ENCODE data around the gene TP63. TPM values are rescaled to one million over a fixed set of nuclear protein-coding genes. Genes with fewer than 3 reads are reported as not detected.

Gene TP63
- total RNA-seq, 2 experiments from 2014 or later = 0.45 to 0.53 TPM

DNA sequence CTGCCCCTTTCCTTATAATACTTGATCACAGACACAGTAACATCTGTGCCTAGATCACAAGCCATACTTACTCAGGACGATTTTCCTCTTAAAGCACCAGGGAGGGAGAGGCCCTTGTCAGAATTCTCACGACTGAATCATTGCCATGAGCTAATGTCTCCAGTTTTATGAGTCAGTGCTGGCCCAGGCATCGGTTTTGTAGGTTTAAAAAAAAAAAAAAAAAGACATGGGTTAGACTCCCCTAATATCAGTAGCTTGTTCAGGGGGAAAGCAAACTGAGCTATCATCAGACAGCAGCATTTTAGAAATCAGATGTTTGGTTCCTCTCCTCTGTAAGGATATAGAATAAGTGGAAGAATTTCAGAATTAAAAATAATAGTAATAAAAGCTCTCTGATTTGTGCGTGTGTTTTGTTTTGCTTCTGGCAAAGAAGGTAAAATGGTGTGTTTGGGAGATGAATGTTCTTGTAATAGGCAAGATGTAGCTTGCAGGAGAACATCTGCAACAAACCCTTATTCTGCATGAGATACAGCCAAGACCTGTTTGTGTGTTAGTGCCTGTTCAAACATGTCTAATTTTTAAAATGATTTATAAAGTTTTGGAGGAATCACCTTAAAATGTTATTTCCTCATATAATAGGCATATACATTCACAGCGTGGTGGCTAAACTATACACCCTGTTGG lies 193.6 kb downstream of the TP63 start:
- Mint-ChIP-seq H3K4me1 (no peaks in the 10 kb centered on the region), H3K27ac (no peak overlapping the region), H3K36me3 (no peaks in the 10 kb centered on the region), H3K9me3 (no peaks in the 10 kb centered on the region), H3K27me3 (no peaks in the 10 kb centered on the region), H3K4me3 (no peak overlapping the region)
- ATAC-seq (ENCODE audit: low read depth) (no peak), DNase-seq (no peak)
- POLR2A ChIA-PET = no interaction called here

DNA sequence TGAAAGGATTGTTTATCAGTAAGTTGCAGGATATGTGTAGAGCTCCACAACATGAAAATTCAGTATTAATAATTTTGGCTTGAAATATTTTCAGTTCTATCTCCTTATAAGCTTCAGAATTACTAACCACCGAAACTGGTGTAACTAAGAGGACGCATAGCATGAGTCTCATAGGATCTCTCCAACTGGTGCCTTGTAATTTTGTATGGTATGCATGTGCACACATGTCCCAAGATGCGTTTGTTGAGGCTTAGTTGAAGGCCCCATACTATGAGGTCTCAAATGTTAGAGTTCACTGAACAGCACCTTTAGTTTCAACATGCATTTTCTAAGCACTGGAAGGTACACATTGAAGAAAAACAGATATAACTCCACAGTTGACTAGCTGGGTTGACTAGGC lies 195.4 kb downstream of the TP63 start:
- Mint-ChIP-seq H3K27ac (no peak overlapping the region), H3K36me3 (no peaks in the 10 kb centered on the region), H3K4me3 (no peak overlapping the region), H3K27me3 (no peaks in the 10 kb centered on the region), H3K4me1 (no peaks in the 10 kb centered on the region), H3K9me3 (no peaks in the 10 kb centered on the region)
- POLR2A ChIA-PET = no interaction called here
- ATAC-seq (ENCODE audit: low read depth) (no peak), DNase-seq (no peak)

DNA sequence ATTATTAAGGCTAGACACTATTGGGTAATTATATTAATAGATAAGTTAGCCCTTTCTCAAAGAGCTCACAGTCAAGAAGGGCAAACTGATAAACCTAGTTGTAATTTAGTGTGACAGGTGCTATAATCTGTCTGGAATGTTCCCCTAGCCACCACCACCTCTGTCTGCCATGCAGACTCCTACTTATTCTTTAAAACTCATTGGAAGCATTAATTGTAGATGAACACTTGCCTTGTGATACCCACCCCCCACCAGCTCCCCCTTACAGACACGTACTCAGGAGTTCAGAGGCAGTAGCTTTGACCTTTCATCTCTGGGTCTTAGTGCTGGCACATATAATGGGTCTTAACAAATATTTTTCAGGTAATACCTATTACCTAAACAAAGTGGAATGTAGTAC lies 195.9 kb downstream of the TP63 start:
- H3K36me3 Mint-ChIP-seq = no peaks in the 10 kb centered on the region
- no peak overlapping the region for H3K27ac Mint-ChIP-seq
- H3K4me1 Mint-ChIP-seq = no peaks in the 10 kb centered on the region
- no peaks in the 10 kb centered on the region for H3K9me3 Mint-ChIP-seq
- no peak overlapping the region for H3K4me3 Mint-ChIP-seq
- no peak for ATAC-seq (ENCODE audit: low read depth)
- POLR2A ChIA-PET = no interaction called here
- no peak for DNase-seq
- H3K27me3 Mint-ChIP-seq = no peaks in the 10 kb centered on the region

DNA sequence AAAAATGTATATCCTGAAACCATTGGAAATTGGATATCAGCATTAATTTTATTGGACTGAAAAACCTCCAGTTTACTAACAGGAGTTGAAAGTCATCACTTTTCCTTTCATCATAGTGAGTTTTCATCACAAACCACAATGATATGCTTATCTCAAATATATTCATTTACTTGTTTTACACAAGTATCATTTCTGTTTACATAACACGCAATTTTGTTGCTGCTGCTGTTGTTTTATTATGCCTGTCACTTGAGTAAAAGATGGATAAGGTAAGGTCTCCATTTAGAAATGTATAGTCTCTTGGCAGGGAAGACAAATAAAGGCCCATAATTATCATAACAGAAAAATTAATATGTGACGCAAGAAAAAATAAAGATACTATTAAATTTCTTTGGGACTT lies 199.2 kb downstream of the TP63 start:
- POLR2A ChIA-PET = no interaction called here
- Mint-ChIP-seq H3K4me1 (no peaks in the 10 kb centered on the region), H3K27ac (no peak overlapping the region), H3K4me3 (no peak overlapping the region), H3K9me3 (no peaks in the 10 kb centered on the region), H3K36me3 (no peaks in the 10 kb centered on the region), H3K27me3 (no peaks in the 10 kb centered on the region)
- no peak for DNase-seq
- ATAC-seq (ENCODE audit: low read depth) = no peak

DNA sequence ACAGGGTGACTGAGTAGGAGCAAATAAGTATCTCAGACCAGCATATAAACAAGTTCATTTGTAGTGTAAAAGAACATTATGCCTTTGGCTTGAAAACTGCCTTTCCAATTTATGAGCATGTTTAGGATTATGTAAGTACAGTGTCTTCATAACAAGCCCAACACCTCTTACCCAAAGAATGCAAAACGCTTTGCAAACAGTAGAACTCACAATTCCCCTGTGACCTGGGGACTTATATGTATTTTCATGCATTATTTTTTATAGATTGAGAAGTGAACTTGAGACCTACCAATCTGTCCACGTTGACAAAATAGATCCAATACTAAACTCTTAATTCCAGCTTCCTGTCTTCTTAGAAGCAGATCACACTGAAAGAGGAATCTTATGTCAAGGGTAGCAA lies 202.1 kb downstream of the TP63 start:
- H3K27me3 Mint-ChIP-seq = no peaks in the 10 kb centered on the region
- no peak overlapping the region for H3K27ac Mint-ChIP-seq
- no peaks in the 10 kb centered on the region for H3K9me3 Mint-ChIP-seq
- no peaks in the 10 kb centered on the region for H3K36me3 Mint-ChIP-seq
- POLR2A ChIA-PET = no interaction called here
- ATAC-seq (ENCODE audit: low read depth) = no peak
- DNase-seq = no peak
- H3K4me1 Mint-ChIP-seq = no peaks in the 10 kb centered on the region
- no peak overlapping the region for H3K4me3 Mint-ChIP-seq

DNA sequence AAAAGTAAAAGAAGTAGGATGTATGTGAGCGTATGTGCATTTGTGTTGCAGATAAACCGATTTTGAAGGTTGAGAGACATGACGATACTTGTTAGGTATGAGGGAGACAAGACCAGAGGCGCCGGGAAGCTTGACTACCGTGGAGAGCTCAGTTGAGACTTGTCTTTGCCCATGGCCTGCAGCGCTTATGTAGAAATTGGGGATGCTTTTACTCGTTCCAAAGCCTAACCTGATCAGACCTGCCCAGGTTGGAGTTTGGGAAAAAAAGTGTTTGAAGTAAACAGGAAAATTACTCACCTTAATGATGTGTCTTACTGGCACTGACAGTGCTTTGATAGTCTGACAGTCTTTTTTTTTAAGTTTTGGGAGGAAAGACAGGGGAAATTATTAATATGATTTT lies 202.8 kb downstream of the TP63 start:
- POLR2A ChIA-PET = no interaction called here
- no peak for ATAC-seq (ENCODE audit: low read depth)
- H3K27ac Mint-ChIP-seq = no peak overlapping the region
- H3K4me3 Mint-ChIP-seq = no peak overlapping the region
- no peaks in the 10 kb centered on the region for H3K9me3 Mint-ChIP-seq
- DNase-seq = no peak
- H3K36me3 Mint-ChIP-seq = no peaks in the 10 kb centered on the region
- H3K27me3 Mint-ChIP-seq = no peaks in the 10 kb centered on the region
- no peaks in the 10 kb centered on the region for H3K4me1 Mint-ChIP-seq

DNA sequence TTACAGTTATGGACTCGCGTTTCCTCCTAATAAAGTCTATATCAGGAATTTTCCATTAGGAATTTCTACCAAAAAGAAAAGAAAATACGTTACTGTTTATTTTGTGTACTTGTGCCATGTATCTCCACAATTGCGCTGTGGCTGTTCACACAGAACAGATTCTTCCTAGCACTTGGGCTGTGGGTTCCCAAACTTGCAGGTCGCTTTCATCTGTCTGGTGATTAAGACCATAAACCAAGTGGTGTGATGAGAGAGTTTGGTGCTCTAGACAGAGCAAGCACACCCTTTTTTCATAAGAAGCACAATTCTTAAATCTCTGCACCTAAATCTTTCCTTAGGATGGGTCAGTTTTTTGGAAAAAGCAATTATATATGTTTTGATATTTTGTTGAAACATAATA lies 203.3 kb downstream of the TP63 start:
- Mint-ChIP-seq H3K36me3 (no peaks in the 10 kb centered on the region), H3K27me3 (no peaks in the 10 kb centered on the region), H3K4me1 (no peaks in the 10 kb centered on the region), H3K27ac (no peak overlapping the region), H3K9me3 (no peaks in the 10 kb centered on the region), H3K4me3 (no peak overlapping the region)
- DNase-seq (no peak), ATAC-seq (ENCODE audit: low read depth) (no peak)
- POLR2A ChIA-PET = no interaction called here

DNA sequence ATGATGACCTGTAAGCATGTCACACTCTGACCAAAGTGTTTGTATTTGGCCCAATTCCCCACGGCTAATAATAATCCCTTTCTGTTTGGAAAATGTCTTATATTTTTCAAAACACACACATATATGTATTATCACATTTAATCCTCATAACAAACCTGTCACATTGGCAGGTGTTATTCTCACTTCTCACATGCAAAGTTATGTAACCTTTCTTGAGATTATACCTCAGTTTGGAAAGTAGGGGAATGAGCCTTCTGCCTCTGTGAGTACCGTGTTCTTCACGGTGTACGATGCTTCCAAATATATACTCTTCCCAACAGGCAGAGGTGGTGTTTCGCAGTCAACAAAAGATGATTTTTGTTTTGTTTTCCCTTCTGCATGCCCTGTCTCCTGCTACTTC lies 205.6 kb downstream of the TP63 start:
- Mint-ChIP-seq H3K36me3 (no peaks in the 10 kb centered on the region), H3K27me3 (no peaks in the 10 kb centered on the region), H3K4me1 (no peaks in the 10 kb centered on the region), H3K9me3 (peaks cover 2% of the 10 kb centered on the region), H3K4me3 (no peak overlapping the region), H3K27ac (no peak overlapping the region)
- DNase-seq (no peak), ATAC-seq (ENCODE audit: low read depth) (no peak)
- POLR2A ChIA-PET = no interaction called here

DNA sequence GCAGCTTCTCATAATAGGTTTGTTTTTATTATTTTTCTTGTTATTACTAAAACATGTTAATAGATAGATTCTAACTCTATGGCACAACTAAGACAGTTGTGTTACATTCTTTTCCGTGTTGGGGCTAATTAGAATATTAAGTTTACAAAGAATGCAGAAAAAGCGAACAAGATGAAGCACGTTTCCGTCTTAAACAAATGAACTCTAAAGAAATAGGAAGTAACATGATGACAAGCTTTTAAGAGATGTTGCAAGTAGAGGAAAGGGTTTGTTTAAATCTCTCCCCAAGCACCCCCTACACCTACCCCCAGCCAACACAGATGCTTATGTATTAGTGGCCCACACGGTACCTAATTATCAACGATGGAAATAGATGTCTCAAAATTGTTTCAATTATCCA lies 207.1 kb downstream of the TP63 start:
- no peaks in the 10 kb centered on the region for H3K27me3 Mint-ChIP-seq
- no peaks in the 10 kb centered on the region for H3K36me3 Mint-ChIP-seq
- POLR2A ChIA-PET = no interaction called here
- DNase-seq (no peak), ATAC-seq (ENCODE audit: low read depth) (no peak)
- peaks cover 2% of the 10 kb centered on the region for H3K9me3 Mint-ChIP-seq
- no peak overlapping the region for H3K27ac Mint-ChIP-seq
- no peaks in the 10 kb centered on the region for H3K4me1 Mint-ChIP-seq
- H3K4me3 Mint-ChIP-seq = no peak overlapping the region

DNA sequence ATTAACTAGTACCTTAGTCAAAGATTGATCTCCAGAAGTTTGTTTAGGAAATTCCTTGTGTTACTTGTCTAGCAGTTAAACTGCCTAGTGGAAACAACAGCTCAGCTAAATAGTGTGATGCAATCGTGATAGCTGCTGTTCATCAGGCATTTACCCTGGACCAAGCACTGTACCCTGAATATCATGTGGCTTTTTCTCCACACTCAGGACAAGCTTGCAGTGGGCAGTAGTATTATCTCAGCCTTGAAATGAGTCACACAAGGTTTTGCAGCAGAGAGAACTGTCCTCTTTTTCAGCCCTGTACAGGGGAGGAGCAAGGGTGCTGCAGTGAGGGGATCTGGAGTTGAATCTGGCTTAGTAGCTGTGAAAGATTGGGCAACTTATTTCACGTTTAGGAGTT lies 208.4 kb downstream of the TP63 start:
- POLR2A ChIA-PET = no interaction called here
- Mint-ChIP-seq H3K27ac (no peak overlapping the region), H3K4me3 (no peak overlapping the region), H3K4me1 (no peaks in the 10 kb centered on the region), H3K36me3 (no peaks in the 10 kb centered on the region), H3K27me3 (no peaks in the 10 kb centered on the region), H3K9me3 (peaks cover 2% of the 10 kb centered on the region)
- ATAC-seq (ENCODE audit: low read depth) (no peak), DNase-seq (no peak)

DNA sequence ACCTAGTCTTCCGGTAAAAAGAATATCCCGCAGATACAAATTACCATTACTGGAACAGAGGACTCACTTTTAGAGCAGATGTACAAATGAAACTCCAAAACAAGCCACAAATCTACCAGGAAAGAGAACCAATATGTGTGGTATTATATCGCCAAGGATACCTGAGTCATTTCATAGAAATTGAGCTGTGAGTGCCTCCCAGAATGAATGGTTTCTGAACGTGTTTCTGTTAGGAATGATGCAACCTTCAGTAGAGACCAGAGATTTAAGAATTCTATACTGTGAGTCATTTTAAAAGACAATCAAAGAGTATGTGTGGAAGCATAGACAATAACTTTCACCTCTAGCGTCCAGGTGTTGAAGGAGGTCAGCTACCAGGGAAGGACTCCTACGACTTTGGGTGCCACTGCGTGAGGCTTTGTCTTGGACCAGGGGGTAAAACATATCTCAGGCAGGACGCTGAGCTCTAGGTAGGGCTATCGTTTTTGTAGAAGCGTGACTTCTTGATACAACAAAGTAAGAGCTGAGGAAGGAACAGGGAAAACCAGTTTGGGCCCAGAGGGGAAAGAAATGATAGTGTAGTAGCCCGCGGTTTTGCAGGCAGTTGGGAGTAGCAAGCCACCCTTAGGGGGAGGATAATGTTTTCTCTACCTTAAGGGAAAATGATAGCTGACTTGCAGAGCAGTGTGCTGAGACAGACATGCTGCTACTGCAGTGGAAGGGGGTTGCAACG lies 210.4 kb downstream of the TP63 start:
- no peak overlapping the region for H3K4me3 Mint-ChIP-seq
- H3K9me3 Mint-ChIP-seq = peaks cover 2% of the 10 kb centered on the region
- no peaks in the 10 kb centered on the region for H3K36me3 Mint-ChIP-seq
- no peak overlapping the region for H3K27ac Mint-ChIP-seq
- H3K27me3 Mint-ChIP-seq = no peaks in the 10 kb centered on the region
- no peak for ATAC-seq (ENCODE audit: low read depth)
- H3K4me1 Mint-ChIP-seq = no peaks in the 10 kb centered on the region
- POLR2A ChIA-PET = no interaction called here
- DNase-seq = no peak

DNA sequence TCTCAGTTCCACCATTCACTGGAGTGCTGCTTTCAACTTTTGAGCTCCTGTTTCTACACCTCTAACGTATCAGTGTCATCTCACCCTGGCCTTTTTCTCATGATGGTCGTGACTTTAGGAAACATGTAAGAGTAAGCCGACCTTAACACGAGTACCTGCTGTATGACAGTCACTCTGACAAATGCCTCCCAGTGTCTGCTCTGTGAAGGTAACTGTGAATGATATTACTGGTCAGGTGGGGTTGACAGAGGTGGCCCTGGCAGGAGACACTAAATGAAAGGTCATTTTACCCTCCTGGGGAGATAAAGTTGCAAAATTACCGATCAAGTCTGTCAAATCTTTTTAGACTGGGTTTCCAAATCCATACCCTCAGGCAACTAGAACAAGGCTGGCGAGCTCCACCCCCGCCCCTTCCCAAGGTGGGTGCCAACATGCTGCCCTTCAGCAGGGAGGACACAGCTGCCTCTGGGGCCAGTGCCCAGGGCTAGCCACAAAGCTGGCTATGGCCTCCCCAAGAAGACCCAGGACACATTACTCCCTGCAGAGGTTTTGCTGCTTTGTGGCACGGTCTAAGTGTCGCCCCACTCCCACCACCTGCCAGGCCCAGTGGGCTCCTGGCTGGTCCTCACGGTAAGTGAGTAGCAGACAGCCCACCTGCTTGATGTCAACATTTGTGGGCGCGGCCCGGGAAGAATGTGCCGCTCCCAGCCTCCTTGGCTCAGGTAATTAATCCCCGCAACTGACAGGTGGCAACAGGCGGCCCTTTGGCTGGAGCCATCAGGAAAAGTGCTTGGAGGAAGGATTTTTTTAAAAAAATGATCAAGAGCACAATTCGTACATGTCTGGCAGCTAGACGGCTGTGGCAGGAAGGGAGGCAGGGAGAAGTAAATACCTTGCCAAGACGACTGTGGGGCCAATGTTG lies 211.8 kb downstream of the TP63 start:
- no peak for ATAC-seq (ENCODE audit: low read depth)
- Mint-ChIP-seq H3K36me3 (no peaks in the 10 kb centered on the region), H3K4me1 (no peaks in the 10 kb centered on the region), H3K27me3 (no peaks in the 10 kb centered on the region), H3K27ac (no peak overlapping the region), H3K4me3 (no peak overlapping the region), H3K9me3 (peaks cover 2% of the 10 kb centered on the region)
- no peak for DNase-seq
- POLR2A ChIA-PET = no interaction called here

DNA sequence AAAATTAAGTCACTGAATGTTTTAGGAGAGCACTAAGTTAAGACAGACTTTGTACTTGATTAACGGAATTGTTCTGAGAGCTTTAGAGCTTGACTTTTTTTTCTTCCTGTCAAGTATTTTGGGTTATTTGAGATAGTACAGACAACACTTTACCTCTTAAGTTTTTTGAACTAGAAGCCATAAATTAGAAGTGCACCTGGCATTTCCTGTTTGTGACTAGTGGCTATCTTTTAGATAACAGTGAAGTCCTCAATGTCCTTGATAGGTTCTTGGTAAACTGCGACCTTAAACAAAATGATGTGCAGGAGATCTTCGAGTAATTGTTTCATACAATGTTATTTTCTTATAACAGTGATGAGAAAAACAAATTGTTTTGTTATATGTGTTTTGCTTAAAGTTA lies 213.9 kb downstream of the TP63 start:
- no peak overlapping the region for H3K27ac Mint-ChIP-seq
- POLR2A ChIA-PET = no interaction called here
- no peaks in the 10 kb centered on the region for H3K4me1 Mint-ChIP-seq
- ATAC-seq (ENCODE audit: low read depth) (no peak), DNase-seq (no peak)
- H3K4me3 Mint-ChIP-seq = no peak overlapping the region
- H3K27me3 Mint-ChIP-seq = no peaks in the 10 kb centered on the region
- no peaks in the 10 kb centered on the region for H3K36me3 Mint-ChIP-seq
- H3K9me3 Mint-ChIP-seq = no peaks in the 10 kb centered on the region
